HEK293 (cell line): Measurements from ENCODE around the gene TBC1D24.

ENCODE experiments used
- EGR2 ChIP-seq: fragments of 450-650 bp; formaldehyde crosslinking; IDR thresholded peaks from 2 replicates; pipeline ENCODE4 v1.5.1; 2016; ENCODE audit warnings: low read depth, missing biosample characterization, missing genetic modification characterization
- GLIS1 ChIP-seq: fragments of 450-650 bp; formaldehyde crosslinking; IDR thresholded peaks from 2 replicates; pipeline ENCODE4 v1.5.1; 2016; ENCODE audit warnings: missing biosample characterization, missing genetic modification characterization
- GLIS2 ChIP-seq: fragments of 450-650 bp; formaldehyde crosslinking; IDR thresholded peaks from 2 replicates; pipeline ENCODE4 v1.5.1; 2016; ENCODE audit warnings: missing biosample characterization, missing genetic modification characterization
- IKZF3 ChIP-seq: fragments of 450-650 bp; IDR thresholded peaks from 2 replicates; pipeline ENCODE4 v1.5.0; 2018; ENCODE audit warnings: missing biosample characterization, mild to moderate bottlenecking, missing genetic modification characterization, moderate library complexity
- KLF1 ChIP-seq: fragments of 450-650 bp; formaldehyde crosslinking; IDR thresholded peaks from 2 replicates; pipeline ENCODE4 v1.5.1; 2016; ENCODE audit warnings: missing biosample characterization, missing genetic modification characterization
- KLF9 ChIP-seq: fragments of 450-650 bp; formaldehyde crosslinking; IDR thresholded peaks from 2 replicates; pipeline ENCODE4 v1.5.1; 2016; ENCODE audit warnings: missing biosample characterization, missing genetic modification characterization, low read depth
- MZF1 ChIP-seq: fragments of 450-650 bp; formaldehyde crosslinking; IDR thresholded peaks from 2 replicates; pipeline ENCODE4 v1.5.1; 2017; ENCODE audit warnings: missing biosample characterization, missing genetic modification characterization, borderline replicate concordance
- REST ChIP-seq: fragments of 450-650 bp; formaldehyde crosslinking; IDR thresholded peaks from 2 replicates; pipeline ENCODE4 v1.5.1; 2016; ENCODE audit warnings: missing biosample characterization, missing genetic modification characterization
- SCRT2 ChIP-seq: fragments of 450-650 bp; formaldehyde crosslinking; IDR thresholded peaks from 2 replicates; pipeline ENCODE4 v1.5.1; 2016; ENCODE audit warnings: missing biosample characterization, missing genetic modification characterization
- TSHZ1 ChIP-seq: fragments of 450-650 bp; formaldehyde crosslinking; IDR thresholded peaks from 2 replicates; pipeline ENCODE4 v1.5.1; 2016; ENCODE audit warnings: missing biosample characterization, missing genetic modification characterization, borderline replicate concordance
- ZBTB7A ChIP-seq: fragments of 450-650 bp; formaldehyde crosslinking; IDR thresholded peaks from 2 replicates; pipeline ENCODE4 v1.5.1; 2016; ENCODE audit warnings: low read depth, missing biosample characterization, missing genetic modification characterization
- ZBTB8A ChIP-seq: fragments of 450-650 bp; formaldehyde crosslinking; IDR thresholded peaks from 2 replicates; pipeline ENCODE4 v1.5.1; 2016; ENCODE audit warnings: missing biosample characterization, missing genetic modification characterization
- ZIC2 ChIP-seq: fragments of 450-650 bp; formaldehyde crosslinking; IDR thresholded peaks from 2 replicates; pipeline ENCODE4 v1.5.1; 2016; ENCODE audit warnings: missing biosample characterization, missing genetic modification characterization
- ZNF121 ChIP-seq: fragments of 450-650 bp; formaldehyde crosslinking; IDR thresholded peaks from 2 replicates; pipeline ENCODE4 v1.5.1; 2016; ENCODE audit warnings: missing biosample characterization, missing genetic modification characterization
- ZNF280D ChIP-seq: fragments of 450-650 bp; formaldehyde crosslinking; IDR thresholded peaks from 2 replicates; pipeline ENCODE4 v1.5.1; 2016; ENCODE audit warnings: missing biosample characterization, missing genetic modification characterization
- ZNF354C ChIP-seq: fragments of 450-650 bp; formaldehyde crosslinking; IDR thresholded peaks from 2 replicates; pipeline ENCODE4 v1.5.1; 2016; ENCODE audit warnings: missing biosample characterization, missing genetic modification characterization, low read depth, borderline replicate concordance
- ZNF529 ChIP-seq: fragments of 450-650 bp; formaldehyde crosslinking; IDR thresholded peaks from 2 replicates; pipeline ENCODE4 v1.5.1; 2017; ENCODE audit warnings: missing genetic modification characterization, missing biosample characterization; ENCODE audit not compliant: insufficient replicate concordance
- ZNF624 ChIP-seq: fragments of 450-650 bp; formaldehyde crosslinking; IDR thresholded peaks from 2 replicates; pipeline ENCODE4 v1.5.1; 2017; ENCODE audit warnings: missing biosample characterization, missing genetic modification characterization
- TF ChIP-seq, protein P1 (sequence below): fragments of 450-650 bp; formaldehyde crosslinking; IDR thresholded peaks from 2 replicates; pipeline ENCODE4 v1.5.1; 2016; ENCODE audit warnings: missing biosample characterization, missing genetic modification characterization
- TF ChIP-seq, protein P2 (sequence below): fragments of 450-650 bp; formaldehyde crosslinking; IDR thresholded peaks from 2 replicates; pipeline ENCODE4 v1.5.1; 2016; ENCODE audit warnings: missing biosample characterization, missing genetic modification characterization
- TF ChIP-seq, protein P3 (sequence below): fragments of 450-650 bp; formaldehyde crosslinking; optimal IDR thresholded peaks from 2 replicates; pipeline ENCODE3; 2016; ENCODE audit warnings: missing biosample characterization, mild to moderate bottlenecking, missing genetic modification characterization

Gene TBC1D24

DNA sequence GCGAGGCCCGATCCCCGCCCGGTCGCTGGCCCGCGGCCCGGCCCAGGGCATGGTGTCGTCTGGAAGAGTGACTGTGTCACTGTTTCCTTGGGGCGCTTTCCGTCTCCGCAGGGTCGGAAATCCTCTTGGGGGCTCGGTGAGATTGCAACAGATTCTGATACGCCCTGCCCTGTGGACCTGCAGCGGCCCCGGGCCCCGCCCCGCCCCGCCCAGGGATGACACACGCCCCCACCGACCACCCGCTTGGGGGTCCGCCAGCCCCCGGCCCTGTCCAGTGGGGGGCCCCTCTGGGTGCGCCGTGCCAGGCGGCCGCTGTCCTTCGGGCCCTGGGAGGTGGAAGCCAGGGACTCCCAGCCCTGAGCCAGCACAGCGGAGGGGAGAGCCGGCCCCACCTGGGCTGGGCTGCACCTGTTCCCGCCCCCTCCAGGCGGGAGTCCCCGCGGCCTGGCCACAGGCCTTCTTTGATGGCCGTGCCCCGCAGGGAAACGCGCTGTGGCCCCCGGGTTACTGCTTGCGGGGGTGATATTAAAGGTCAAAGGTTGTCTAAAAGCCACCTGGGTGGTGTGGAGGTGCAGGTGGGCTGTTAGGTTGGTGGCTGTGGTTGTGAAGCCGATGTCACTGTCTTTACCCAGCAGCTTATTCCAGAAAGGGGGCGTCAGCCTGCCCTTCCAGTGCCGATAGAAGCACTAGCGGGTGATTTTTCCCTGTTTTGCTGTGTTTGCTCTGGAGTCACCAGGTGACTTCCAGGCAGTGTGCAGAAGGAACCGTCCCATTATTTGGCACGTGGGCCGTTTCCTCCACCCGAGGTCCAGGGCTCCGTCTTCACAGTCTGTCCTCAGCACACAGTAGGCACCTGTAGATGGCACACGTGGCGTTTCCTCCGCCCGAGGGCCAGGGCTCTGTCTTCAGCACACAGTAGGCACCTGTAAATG lies 752 bp downstream of the TBC1D24 start (continued):
- TF ChIP-seq REST (tag by site-specific recombination) = no peak
- TF ChIP-seq, protein P1, sequence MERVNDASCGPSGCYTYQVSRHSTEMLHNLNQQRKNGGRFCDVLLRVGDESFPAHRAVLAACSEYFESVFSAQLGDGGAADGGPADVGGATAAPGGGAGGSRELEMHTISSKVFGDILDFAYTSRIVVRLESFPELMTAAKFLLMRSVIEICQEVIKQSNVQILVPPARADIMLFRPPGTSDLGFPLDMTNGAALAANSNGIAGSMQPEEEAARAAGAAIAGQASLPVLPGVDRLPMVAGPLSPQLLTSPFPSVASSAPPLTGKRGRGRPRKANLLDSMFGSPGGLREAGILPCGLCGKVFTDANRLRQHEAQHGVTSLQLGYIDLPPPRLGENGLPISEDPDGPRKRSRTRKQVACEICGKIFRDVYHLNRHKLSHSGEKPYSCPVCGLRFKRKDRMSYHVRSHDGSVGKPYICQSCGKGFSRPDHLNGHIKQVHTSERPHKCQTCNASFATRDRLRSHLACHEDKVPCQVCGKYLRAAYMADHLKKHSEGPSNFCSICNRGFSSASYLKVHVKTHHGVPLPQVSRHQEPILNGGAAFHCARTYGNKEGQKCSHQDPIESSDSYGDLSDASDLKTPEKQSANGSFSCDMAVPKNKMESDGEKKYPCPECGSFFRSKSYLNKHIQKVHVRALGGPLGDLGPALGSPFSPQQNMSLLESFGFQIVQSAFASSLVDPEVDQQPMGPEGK (tag by site-specific recombination) = peak; percentile 77
- TF ChIP-seq TSHZ1 (tag by site-specific recombination) = no peak
- no peak for TF ChIP-seq ZNF624 (tag by site-specific recombination)
- TF ChIP-seq, protein P2, sequence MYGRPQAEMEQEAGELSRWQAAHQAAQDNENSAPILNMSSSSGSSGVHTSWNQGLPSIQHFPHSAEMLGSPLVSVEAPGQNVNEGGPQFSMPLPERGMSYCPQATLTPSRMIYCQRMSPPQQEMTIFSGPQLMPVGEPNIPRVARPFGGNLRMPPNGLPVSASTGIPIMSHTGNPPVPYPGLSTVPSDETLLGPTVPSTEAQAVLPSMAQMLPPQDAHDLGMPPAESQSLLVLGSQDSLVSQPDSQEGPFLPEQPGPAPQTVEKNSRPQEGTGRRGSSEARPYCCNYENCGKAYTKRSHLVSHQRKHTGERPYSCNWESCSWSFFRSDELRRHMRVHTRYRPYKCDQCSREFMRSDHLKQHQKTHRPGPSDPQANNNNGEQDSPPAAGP (tag by site-specific recombination) = 0 out of 2 replicates have a peak, but pooled peaks have one; percentile 40
- TF ChIP-seq, protein P3, sequence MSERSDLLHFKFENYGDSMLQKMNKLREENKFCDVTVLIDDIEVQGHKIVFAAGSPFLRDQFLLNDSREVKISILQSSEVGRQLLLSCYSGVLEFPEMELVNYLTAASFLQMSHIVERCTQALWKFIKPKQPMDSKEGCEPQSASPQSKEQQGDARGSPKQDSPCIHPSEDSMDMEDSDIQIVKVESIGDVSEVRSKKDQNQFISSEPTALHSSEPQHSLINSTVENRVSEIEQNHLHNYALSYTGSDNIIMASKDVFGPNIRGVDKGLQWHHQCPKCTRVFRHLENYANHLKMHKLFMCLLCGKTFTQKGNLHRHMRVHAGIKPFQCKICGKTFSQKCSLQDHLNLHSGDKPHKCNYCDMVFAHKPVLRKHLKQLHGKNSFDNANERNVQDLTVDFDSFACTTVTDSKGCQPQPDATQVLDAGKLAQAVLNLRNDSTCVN (tag by site-specific recombination) = peak; percentile 20
- TF ChIP-seq SCRT2 (tag by site-specific recombination) = peak; percentile 57
- TF ChIP-seq IKZF3 = 0 out of 2 replicates have a peak, but pooled peaks have one; percentile 12
- no peak for TF ChIP-seq ZNF529 (tag by site-specific recombination)
- no peak for TF ChIP-seq MZF1 (tag by site-specific recombination)
- 0 out of 2 replicates have a peak, but pooled peaks have one; percentile 13 for TF ChIP-seq ZBTB7A (tag by site-specific recombination)
- TF ChIP-seq ZNF121 (tag by site-specific recombination) = no peak
- TF ChIP-seq ZNF354C (tag by site-specific recombination) = no peak
- peak; percentile 96 for TF ChIP-seq ZIC2 (tag by site-specific recombination)
- peak; percentile 86 for TF ChIP-seq EGR2 (tag by site-specific recombination)
- TF ChIP-seq GLIS1 (tag by site-specific recombination) = peak; percentile 99
- 0 out of 2 replicates have a peak, but pooled peaks have one; percentile 28 for TF ChIP-seq ZBTB8A (tag by site-specific recombination)
- TF ChIP-seq GLIS2 (tag by site-specific recombination) = peak; percentile 93
- peak; percentile 59; the same call in 1 of the 2 replicates for TF ChIP-seq KLF9 (tag by site-specific recombination)
- peak; percentile 73 for TF ChIP-seq KLF1
- TF ChIP-seq ZNF280D (tag by site-specific recombination) = no peak
